ENCODE measurements around the gene BRDT.
"Not testable (repeated sequence)": the region's sequence is repeated elsewhere in the genome, so short reads cannot be mapped to it uniquely, and the experiment has no call there.

Gene BRDT

GRCh38 chr1:91997607-91998195 lies 48.5 kb downstream of the BRDT start:
- DNase-seq: peak; percentile 52

- DNase-seq: no peak
These were observed 54.9 kb downstream of the BRDT start for GRCh38 chr1:92004129-92004528.

GRCh38 chr1:92013923-92014322 lies 64.7 kb downstream of the BRDT start:
- no peak for DNase-seq

GRCh38 chr1:92016720-92017316 lies 67.6 kb downstream of the BRDT start:
- no peak for DNase-seq

DNA sequence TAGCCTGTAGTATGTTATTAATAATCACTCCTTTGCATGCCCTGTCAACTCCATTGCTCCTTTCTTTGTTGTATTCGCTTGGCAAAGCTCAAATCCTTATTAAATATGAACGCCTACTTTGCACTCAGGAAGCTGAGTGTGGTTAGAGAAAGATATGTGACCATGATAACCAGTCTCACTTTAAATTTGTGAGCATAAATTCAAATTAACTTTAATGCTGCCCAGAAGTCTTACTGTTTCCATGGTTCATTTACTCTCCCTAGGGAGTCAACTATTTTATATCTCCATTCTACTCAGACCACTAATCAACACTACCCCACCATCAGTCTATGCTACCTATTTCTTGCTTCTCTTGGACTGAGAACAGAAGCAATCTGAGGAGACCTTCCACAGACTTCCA lies 68.5 kb downstream of the BRDT start:
- no peak for DNase-seq

- not testable (repeated sequence) for DNase-seq
These were observed 76.8 kb downstream of the BRDT start for GRCh38 chr1:92026042-92026441.

GRCh38 chr1:92026806-92027205 lies 77.6 kb downstream of the BRDT start:
- DNase-seq: no peak

DNA sequence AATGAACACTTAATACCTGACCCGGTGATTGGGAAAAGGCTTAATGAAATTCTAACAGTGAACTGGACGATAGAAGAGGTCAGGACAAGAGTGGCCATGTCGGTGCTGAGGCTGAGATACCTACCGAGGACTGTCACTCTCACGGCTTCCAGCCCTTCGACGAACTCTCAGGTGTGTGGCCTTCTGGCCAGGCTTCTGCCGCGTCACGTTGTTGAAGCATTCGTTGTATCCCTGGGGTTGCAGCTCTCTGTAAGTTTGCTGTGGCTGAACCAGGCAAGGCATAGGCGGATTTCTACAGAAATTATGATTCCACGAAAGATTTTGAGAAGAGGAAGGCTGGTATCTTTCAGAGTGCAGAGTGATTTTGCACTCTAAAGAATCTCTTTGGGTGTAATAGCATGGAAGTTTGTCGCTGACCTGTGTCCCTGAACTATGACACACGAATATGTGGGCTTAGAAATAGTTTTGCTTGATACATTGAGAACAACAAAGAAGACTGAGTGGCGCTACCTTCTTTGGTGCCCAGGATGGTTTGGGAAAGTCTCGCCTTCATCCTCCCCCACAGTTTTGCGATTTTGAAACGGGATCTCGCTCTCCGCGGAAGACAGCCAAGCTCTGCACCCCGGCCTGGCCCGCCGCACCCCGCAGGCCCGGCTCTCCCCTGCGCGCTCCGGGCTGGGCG lies 80.2 kb downstream of the BRDT start:
- DNase-seq: no peak

- DNase-seq: no peak
These were observed 81.5 kb downstream of the BRDT start for GRCh38 chr1:92030656-92031107.

DNA sequence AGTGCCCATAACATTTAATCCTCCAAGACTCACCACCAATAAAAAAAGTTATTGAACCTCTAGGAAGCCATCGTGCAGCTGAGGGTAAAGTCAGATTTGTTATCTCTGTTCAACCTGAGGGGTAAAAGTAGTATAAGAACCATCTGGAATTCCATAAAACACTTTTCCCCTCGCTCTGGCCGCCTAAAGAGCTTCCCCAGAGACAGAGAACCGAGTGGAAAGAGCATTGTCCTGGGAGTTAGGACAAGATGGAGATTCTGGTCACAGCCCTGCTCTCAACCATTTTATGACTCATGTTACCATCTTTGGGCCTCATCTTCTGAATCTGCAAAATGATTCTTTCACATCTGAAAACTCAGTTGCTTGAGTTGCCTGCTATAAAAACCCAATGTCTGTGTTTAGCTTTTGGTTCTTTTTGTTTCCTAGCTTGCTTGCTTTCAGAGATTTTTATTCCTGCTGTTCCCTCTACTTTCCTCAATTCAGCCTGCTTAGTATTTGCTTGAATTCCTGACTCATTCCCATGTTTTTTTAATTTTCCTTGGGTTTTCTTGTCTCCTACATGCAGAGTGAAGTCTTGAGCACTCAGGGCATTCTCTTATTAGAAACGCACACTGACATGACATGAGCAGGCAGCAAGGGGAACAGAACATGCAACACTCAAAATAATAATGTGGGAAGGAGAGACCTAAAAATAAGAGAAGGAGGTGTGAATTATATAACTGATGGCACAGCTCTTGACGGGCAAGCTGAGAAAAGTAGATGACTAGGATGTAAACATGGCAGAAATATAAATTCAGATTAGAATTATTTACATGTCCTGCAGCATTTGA lies 82.3 kb downstream of the BRDT start:
- no peak for DNase-seq

- no peak for DNase-seq
These were observed 88.2 kb downstream of the BRDT start for GRCh38 chr1:92037400-92037799.

DNA sequence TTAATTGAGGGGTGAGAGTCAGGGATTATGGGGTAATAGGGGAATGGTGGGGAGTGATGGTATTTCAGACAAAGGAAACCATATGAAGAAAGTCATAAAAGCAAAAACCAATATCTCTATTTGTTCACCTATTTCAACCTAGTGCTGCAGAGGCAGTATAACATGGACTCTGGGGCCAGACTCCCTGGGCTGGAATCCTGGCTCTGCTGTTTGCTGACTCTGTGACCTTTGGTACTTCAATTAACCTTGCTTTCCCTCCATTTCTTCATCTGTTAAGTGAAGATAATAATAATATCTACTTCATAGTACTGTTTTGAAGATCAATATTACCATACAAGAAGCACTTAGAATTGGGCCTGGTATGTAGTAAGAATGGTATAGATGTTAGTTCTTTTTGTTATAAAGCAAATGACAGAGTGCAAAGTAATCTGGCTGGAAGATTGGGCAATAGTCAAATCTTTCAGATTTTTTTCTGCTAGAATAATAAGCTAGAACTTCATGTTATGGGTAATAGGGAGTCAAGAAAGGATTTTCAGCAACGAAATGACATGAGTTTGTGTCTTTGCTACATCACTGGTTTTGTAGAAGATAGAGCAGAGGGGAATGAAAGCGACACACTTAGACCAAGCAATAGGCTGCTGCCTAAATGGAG lies 89.6 kb downstream of the BRDT start:
- DNase-seq: no peak

DNA sequence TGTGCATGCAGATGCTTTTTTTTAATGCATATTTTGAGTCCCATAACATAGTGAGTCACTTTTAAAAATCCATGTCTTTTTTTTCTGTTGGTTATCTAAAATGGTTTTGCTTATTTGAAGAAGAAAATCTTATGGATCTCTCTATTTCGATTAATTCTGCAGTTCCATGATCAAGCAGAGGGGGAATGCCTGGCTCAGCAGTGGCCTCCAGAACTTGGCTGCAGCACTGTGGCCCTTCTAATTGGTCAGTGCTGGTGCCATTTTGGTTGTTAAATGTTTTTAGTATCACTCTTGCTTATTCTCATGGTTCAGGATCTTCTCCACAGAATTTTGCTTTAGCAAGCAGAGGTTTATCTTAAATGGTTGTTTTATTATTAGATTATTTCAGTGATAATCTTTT lies 91.8 kb downstream of the BRDT start:
- DNase-seq: no peak

- no peak for DNase-seq
These were observed 94.4 kb downstream of the BRDT start for GRCh38 chr1:92043621-92044020.

DNA sequence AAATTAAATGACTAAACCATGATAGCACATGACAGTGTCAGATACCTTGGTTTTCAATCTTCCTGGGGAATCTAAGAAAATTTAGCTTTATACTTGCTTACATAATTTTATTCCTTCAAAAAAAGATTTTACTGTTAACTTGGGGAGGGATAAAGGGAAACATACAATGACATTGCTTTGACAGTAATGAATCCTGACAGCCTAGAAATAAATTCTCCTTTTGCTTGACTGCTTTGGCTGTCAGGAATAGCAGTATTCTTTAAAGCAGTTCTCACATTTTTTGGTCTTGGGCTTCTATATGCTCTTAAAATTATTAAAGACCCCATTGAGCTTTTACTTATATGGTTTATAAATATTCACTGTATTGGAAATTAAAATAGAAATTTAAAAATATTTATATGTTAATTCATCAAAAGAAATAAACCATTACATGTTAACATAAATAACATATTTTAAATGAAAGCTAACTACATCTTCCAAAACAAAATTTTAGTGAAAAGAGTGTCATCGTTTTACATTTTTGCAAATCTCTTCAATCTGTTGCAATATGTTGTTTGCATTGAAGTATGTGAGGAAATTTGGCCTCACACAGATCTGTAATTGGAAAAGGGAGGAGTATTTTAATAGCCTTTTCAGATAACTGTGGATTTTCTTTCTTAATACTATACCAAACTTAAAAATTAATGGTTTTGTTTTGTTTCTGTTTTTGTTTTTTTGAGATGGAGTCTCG lies 96.7 kb downstream of the BRDT start:
- DNase-seq: no peak

DNA sequence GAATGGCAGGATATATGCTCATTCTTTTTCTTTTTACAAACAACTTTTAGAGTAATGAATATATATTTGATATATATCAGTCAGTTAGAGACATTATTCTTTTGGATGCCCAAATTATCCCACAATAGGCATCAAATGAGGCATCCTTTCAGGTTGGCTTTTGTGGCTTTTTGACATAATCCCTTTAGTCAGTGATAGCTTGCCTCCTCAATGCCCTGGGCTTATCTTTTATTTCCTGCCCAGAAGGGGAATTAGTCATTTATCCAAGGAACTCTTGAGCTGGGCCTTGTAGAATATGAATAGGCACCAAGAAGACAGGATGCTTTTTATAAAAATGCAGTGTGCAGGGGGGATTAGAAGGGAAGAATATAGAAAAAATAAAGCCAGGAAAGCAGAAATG lies 102.7 kb downstream of the BRDT start:
- no peak for DNase-seq

All from stimulated activated CD4-positive, alpha-beta T cell treated with anti-CD3 and anti-CD28 coated beads, Interleukin-4, amount 100 ng/mL, for 24 hours (primary cell).